Measurements from ENCODE around the gene TACR1. TPM values are rescaled to one million over a fixed set of nuclear protein-coding genes. Genes with fewer than 3 reads are reported as not detected.
"Not testable (repeated sequence)": the region's sequence is repeated elsewhere in the genome, so short reads cannot be mapped to it uniquely, and the experiment has no call there.

TACR1 gene
- total RNA-seq, 1 experiment from 2014 or later: 0.13 TPM

DNA sequence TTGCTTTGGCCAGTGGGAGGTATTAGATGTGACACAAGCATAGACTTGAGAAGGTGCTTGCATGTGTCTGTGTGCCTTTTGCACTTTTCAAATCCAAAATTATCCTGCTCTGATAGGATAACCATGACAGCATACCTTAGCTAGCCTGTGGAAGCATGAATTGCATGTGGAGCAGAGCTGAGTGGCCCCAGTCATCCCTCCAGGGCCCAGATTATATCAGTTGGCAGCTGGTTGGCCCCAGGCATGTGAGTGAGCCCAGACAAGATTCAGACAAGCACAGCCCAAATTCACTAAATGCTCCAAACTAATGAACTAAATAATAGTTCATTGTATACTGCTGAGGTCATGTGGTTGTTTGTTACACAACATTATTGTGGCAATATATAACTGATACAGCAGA, 18.8 kb downstream of the TACR1 start:
- Histone ChIP-seq H3K9me3 (replicated peaks) (no peaks in the 10 kb centered on the region), H3K27ac (no peak overlapping the region), H3K4me1 (replicated peaks) (no peaks in the 10 kb centered on the region), H3K36me3 (no peaks in the 10 kb centered on the region), H3K4me3 (no peak overlapping the region), H3K27me3 (replicated peaks) (no peaks in the 10 kb centered on the region; the same call in 1 of the 2 replicates)
- DNase-seq (ENCODE audit: low read depth in 1 of 2, low spot score in 2 of 2): no peak

DNA sequence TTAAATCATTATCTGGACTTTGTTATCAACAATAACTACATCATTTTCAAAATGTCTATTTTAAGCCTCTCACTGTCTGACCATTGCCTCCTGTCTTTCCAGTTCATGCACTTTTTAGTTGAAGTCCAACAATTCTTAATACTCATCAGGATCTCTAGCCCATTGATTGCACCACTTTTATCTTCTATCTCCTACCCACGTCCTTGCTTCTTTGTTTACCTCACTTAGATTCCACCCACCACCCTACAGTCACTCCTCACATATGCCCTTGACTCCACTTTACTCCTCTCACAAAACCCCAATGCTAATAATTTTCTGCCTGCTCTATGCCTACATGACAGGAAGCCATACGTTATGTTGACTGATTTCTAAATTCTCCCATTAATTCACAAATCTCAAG, 21.9 kb downstream of the TACR1 start:
- Histone ChIP-seq H3K4me3 (no peak overlapping the region), H3K27me3 (replicated peaks) (no peaks in the 10 kb centered on the region; the same call in 1 of the 2 replicates), H3K9me3 (replicated peaks) (no peaks in the 10 kb centered on the region), H3K27ac (no peak overlapping the region), H3K4me1 (replicated peaks) (no peaks in the 10 kb centered on the region), H3K36me3 (no peaks in the 10 kb centered on the region)
- DNase-seq (ENCODE audit: low read depth in 1 of 2, low spot score in 2 of 2): no peak

GRCh38 chr2:75175456-75175855, 23.9 kb downstream of the TACR1 start:
- no peaks in the 10 kb centered on the region for H3K36me3 ChIP-seq
- no peaks in the 10 kb centered on the region; the same call in 1 of the 2 replicates for H3K27me3 ChIP-seq (replicated peaks)
- H3K4me3 ChIP-seq: no peak overlapping the region
- no peaks in the 10 kb centered on the region for H3K4me1 ChIP-seq (replicated peaks)
- no peak overlapping the region for H3K27ac ChIP-seq
- H3K9me3 ChIP-seq (replicated peaks): no peaks in the 10 kb centered on the region
- DNase-seq (ENCODE audit: low read depth in 1 of 2, low spot score in 2 of 2): no peak

DNA sequence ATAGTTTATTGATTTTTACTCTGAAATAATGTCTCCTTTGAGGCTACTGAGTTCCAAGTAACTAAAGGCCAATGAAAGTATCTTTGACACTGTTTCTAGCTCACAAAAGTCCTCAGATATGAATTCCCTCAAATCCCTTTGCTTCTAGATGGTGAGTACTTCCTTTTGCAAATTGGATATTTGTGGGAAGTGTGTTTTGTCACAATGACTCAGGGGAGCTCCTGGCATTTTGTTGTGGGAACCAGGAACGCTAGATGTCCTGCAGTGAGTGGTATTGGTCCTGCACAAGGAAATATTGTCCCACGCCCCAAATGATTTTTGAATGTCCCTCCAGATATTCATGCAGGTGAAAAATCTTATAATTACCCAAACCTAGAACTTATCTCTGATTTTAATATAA, 24.3 kb downstream of the TACR1 start:
- H3K4me1 ChIP-seq (replicated peaks): no peaks in the 10 kb centered on the region
- H3K9me3 ChIP-seq (replicated peaks): no peaks in the 10 kb centered on the region
- H3K27ac ChIP-seq: no peak overlapping the region
- no peaks in the 10 kb centered on the region; the same call in 1 of the 2 replicates for H3K27me3 ChIP-seq (replicated peaks)
- H3K4me3 ChIP-seq: no peak overlapping the region
- no peak for DNase-seq (ENCODE audit: low read depth in 1 of 2, low spot score in 2 of 2)
- no peaks in the 10 kb centered on the region for H3K36me3 ChIP-seq

DNA sequence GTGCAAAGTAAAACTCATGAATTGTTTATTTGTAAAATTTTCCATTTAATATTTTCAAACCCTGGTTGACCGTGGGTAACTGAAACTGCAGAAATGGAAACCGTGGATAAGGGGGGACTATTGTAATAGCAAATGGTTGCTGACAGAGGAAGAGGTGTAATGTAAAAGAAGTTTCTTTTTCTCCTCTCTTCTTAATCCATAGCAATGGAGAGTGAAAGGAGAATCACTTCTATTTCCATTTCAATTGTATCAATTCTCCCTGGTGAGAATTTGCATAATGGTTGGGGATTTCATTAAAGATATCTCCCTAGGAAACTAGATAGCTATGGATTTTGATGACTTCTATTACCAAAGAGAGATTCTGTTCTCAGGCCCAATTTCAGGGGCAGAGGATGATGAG, 24.8 kb downstream of the TACR1 start:
- Histone ChIP-seq H3K4me3 (no peak overlapping the region), H3K4me1 (replicated peaks) (no peaks in the 10 kb centered on the region), H3K27me3 (replicated peaks) (no peaks in the 10 kb centered on the region; the same call in 1 of the 2 replicates), H3K36me3 (no peaks in the 10 kb centered on the region), H3K9me3 (replicated peaks) (no peaks in the 10 kb centered on the region), H3K27ac (no peak overlapping the region)
- no peak for DNase-seq (ENCODE audit: low read depth in 1 of 2, low spot score in 2 of 2)

- DNase-seq (ENCODE audit: low read depth in 1 of 2, low spot score in 2 of 2): no peak
- H3K4me1 ChIP-seq (replicated peaks): no peaks in the 10 kb centered on the region
- H3K4me3 ChIP-seq: no peak overlapping the region
Measured at GRCh38 chr2:75173740-75174139, 25.6 kb downstream of the TACR1 start.

GRCh38 chr2:75171423-75171822, 27.9 kb downstream of the TACR1 start:
- H3K4me1 ChIP-seq (replicated peaks); H3K36me3 ChIP-seq; H3K27ac ChIP-seq; H3K4me3 ChIP-seq; H3K9me3 ChIP-seq (replicated peaks); H3K27me3 ChIP-seq (replicated peaks); DNase-seq (ENCODE audit: low read depth in 1 of 2, low spot score in 2 of 2): not testable (repeated sequence)

More at GRCh38 chr2:75173740-75174139, 25.6 kb downstream of the TACR1 start:
- Histone ChIP-seq H3K36me3 (no peaks in the 10 kb centered on the region), H3K27ac (no peak overlapping the region), H3K9me3 (replicated peaks) (no peaks in the 10 kb centered on the region), H3K27me3 (replicated peaks) (no peaks in the 10 kb centered on the region)

DNA sequence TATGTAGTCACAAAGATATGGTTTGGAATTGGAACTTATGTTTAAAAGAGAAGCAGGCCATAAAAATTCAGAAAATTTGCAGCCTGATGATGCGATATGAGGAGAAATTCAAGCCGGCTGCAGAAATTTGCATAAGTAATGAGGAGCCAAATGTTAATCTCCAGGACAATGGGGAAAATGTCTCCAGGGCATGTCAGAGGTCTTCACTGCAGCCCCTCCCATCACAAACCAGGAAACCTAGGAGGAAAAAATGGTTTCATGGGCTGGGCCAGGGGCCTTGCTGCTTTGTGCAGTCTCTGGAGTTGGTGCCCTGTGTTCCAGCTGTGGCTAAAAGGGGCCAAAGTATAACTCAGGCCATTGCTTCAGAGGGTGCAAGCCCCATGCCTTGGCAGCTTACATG, 28.4 kb downstream of the TACR1 start:
- H3K27me3 ChIP-seq (replicated peaks): 0 out of 2 replicates have a peak, but pooled peaks cover 3% of the 10 kb centered on the region
- H3K9me3 ChIP-seq (replicated peaks): no peaks in the 10 kb centered on the region
- H3K36me3 ChIP-seq: no peaks in the 10 kb centered on the region
- no peak overlapping the region for H3K27ac ChIP-seq
- no peaks in the 10 kb centered on the region for H3K4me1 ChIP-seq (replicated peaks)
- no peak overlapping the region for H3K4me3 ChIP-seq
- DNase-seq (ENCODE audit: low read depth in 1 of 2, low spot score in 2 of 2): no peak

DNA sequence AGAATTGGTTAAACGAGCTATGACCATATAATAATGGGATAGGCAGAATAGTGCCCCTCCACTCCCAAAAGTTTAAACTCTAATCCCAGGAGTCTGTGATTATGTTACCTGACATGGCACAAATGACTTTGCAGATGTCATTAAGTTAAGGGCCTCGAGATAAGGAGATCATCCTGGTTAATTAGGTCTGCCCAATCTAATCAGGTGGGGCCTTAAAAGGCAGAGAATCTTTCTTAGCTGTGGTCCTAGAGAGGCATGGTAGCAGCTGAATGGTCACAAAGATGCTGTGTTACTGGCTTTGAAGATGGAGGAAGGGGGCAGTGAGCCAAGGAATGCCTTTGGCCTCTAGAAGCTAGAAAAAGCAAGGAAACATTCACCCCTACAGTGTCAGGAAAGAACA, 31.1 kb downstream of the TACR1 start:
- Histone ChIP-seq H3K4me3 (no peak overlapping the region), H3K27ac (no peak overlapping the region), H3K9me3 (replicated peaks) (no peaks in the 10 kb centered on the region), H3K36me3 (no peaks in the 10 kb centered on the region), H3K4me1 (replicated peaks) (no peaks in the 10 kb centered on the region), H3K27me3 (replicated peaks) (0 out of 2 replicates have a peak, but pooled peaks cover 3% of the 10 kb centered on the region)
- no peak for DNase-seq (ENCODE audit: low read depth in 1 of 2, low spot score in 2 of 2)

DNA sequence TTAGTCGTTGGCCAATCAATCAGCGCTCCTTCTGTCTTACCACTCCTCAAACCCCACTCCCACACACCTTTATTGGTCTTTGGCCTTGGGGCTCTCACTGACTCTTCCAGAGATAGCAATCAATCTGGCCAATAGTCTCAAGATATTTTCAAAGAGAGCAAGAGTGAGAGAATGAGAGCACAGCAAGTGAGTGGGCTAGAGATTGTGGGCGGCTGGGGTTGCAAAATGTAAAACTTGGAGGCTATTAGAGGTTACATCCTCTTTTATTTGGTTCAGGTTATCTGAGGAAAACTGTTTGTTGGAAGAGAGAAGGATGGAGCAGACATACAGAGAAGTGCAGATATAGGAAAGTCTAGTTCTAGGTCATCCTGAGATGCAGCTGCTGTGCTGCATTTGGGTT, 32.8 kb downstream of the TACR1 start:
- Histone ChIP-seq H3K4me1 (replicated peaks) (no peaks in the 10 kb centered on the region), H3K9me3 (replicated peaks) (no peaks in the 10 kb centered on the region), H3K27ac (no peak overlapping the region), H3K36me3 (no peaks in the 10 kb centered on the region), H3K4me3 (no peak overlapping the region), H3K27me3 (replicated peaks) (0 out of 2 replicates have a peak, but pooled peaks cover 3% of the 10 kb centered on the region)
- no peak for DNase-seq (ENCODE audit: low read depth in 1 of 2, low spot score in 2 of 2)

- Histone ChIP-seq H3K4me1 (replicated peaks) (no peaks in the 10 kb centered on the region), H3K9me3 (replicated peaks) (no peaks in the 10 kb centered on the region), H3K36me3 (no peaks in the 10 kb centered on the region), H3K27ac (no peak overlapping the region), H3K4me3 (no peak overlapping the region), H3K27me3 (replicated peaks) (no peaks in the 10 kb centered on the region; the same call in 1 of the 2 replicates)
- no peak for DNase-seq (ENCODE audit: low read depth in 1 of 2, low spot score in 2 of 2)
Measured at GRCh38 chr2:75162897-75163296, 36.4 kb downstream of the TACR1 start.

- DNase-seq (ENCODE audit: low read depth in 1 of 2, low spot score in 2 of 2): no peak
- no peaks in the 10 kb centered on the region for H3K36me3 ChIP-seq
- H3K9me3 ChIP-seq (replicated peaks): no peaks in the 10 kb centered on the region
Measured at GRCh38 chr2:75162259-75162658, 37.1 kb downstream of the TACR1 start.

GRCh38 chr2:75157435-75157834, 41.9 kb downstream of the TACR1 start:
- no peaks in the 10 kb centered on the region for H3K4me1 ChIP-seq (replicated peaks)
- no peaks in the 10 kb centered on the region for H3K9me3 ChIP-seq (replicated peaks)
- no peaks in the 10 kb centered on the region; the same call in 1 of the 2 replicates for H3K27me3 ChIP-seq (replicated peaks)
- H3K4me3 ChIP-seq: no peak overlapping the region
- no peak for DNase-seq (ENCODE audit: low read depth in 1 of 2, low spot score in 2 of 2)
- H3K27ac ChIP-seq: no peak overlapping the region
- no peaks in the 10 kb centered on the region for H3K36me3 ChIP-seq

More at GRCh38 chr2:75162259-75162658, 37.1 kb downstream of the TACR1 start:
- no peak overlapping the region for H3K4me3 ChIP-seq
- H3K27me3 ChIP-seq (replicated peaks): no peaks in the 10 kb centered on the region; the same call in 1 of the 2 replicates
- H3K4me1 ChIP-seq (replicated peaks): no peaks in the 10 kb centered on the region
- H3K27ac ChIP-seq: no peak overlapping the region

DNA sequence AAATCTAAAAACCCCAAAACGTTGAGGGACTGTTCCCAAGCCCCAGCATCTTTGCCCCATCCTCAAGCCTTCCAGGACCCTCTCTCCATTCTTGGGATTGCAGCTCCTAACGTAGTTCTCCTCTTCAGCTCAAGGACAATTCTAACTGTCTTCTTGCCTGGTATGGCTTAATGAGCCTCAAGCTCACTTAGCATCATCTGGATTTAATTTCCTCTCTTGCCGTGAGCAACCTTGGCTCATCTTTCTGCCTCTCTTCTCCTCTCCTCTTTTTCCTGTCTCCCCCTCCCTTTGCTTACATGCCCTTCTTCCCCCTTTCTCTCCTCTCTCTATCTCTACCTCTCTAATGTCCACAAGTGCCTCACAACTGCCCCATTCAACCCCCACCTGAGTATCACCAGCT, 44.2 kb downstream of the TACR1 start:
- H3K4me3 ChIP-seq: no peak overlapping the region
- H3K27me3 ChIP-seq (replicated peaks): no peaks in the 10 kb centered on the region; the same call in 1 of the 2 replicates
- no peaks in the 10 kb centered on the region for H3K36me3 ChIP-seq
- no peak for DNase-seq (ENCODE audit: low read depth in 1 of 2, low spot score in 2 of 2)
- no peaks in the 10 kb centered on the region for H3K9me3 ChIP-seq (replicated peaks)
- no peak overlapping the region for H3K27ac ChIP-seq
- no peaks in the 10 kb centered on the region for H3K4me1 ChIP-seq (replicated peaks)

DNA sequence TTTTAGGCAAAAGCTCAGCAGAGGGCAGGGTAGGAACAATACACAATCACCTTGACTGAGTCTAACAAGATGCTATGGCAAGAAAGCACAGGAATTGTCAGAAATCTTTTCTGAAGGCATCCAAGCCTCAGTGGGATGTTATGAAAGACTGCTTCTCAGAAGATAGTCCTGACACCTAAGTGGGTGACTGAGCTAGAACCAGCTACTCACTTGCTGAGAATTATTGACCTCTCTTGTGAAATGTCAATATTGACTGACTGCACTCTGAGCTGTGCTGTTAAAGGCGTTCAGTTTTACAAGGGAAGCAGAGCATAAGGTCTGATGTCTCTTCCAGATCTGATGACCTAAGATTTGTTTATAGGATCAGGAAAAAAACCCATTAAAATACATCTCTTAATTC, 46.1 kb downstream of the TACR1 start:
- Histone ChIP-seq H3K36me3 (no peaks in the 10 kb centered on the region), H3K27me3 (replicated peaks) (no peaks in the 10 kb centered on the region), H3K9me3 (replicated peaks) (no peaks in the 10 kb centered on the region), H3K4me1 (replicated peaks) (no peaks in the 10 kb centered on the region), H3K4me3 (no peak overlapping the region), H3K27ac (no peak overlapping the region)
- no peak for DNase-seq (ENCODE audit: low read depth in 1 of 2, low spot score in 2 of 2)

Data from SJSA1 (cell line).